HG02852 (cell line): ENCODE data around the gene CCDC167.

ENCODE experiments used
- ATAC-seq: cut with Tn5 transposase; IDR thresholded peaks from one replicate; pipeline ENCODE4 v1.9.1; 2021; ENCODE audit warnings: mild to moderate bottlenecking, moderate library complexity; ENCODE audit not compliant: unreplicated experiment

The CCDC167 gene

GRCh38 chr6:37531026-37531425 lies 31.3 kb upstream of the CCDC167 start:
- no peak for ATAC-seq

- ATAC-seq = no peak
Observed at GRCh38 chr6:37530297-37530696, 30.6 kb upstream of the CCDC167 start.

- ATAC-seq = no peak
Observed at GRCh38 chr6:37528541-37528940, 28.8 kb upstream of the CCDC167 start.

GRCh38 chr6:37525460-37526357 lies 26.0 kb upstream of the CCDC167 start:
- no peak for ATAC-seq

GRCh38 chr6:37524970-37525318 lies 25.3 kb upstream of the CCDC167 start:
- ATAC-seq = no peak

- no peak for ATAC-seq
Observed at GRCh38 chr6:37524025-37524969, 24.6 kb upstream of the CCDC167 start.

GRCh38 chr6:37523412-37523811 lies 23.7 kb upstream of the CCDC167 start:
- no peak for ATAC-seq

- ATAC-seq = no peak
Observed at GRCh38 chr6:37522836-37523235, 23.1 kb upstream of the CCDC167 start.

GRCh38 chr6:37521674-37522073 lies 22.0 kb upstream of the CCDC167 start:
- ATAC-seq = no peak

GRCh38 chr6:37520926-37521325 lies 21.2 kb upstream of the CCDC167 start:
- no peak for ATAC-seq

GRCh38 chr6:37519461-37519860 lies 19.8 kb upstream of the CCDC167 start:
- no peak for ATAC-seq

- no peak for ATAC-seq
Observed at GRCh38 chr6:37518116-37518515, 18.4 kb upstream of the CCDC167 start.

- ATAC-seq = no peak
Observed at GRCh38 chr6:37517411-37517812, 17.7 kb upstream of the CCDC167 start.

GRCh38 chr6:37516920-37517405 lies 17.3 kb upstream of the CCDC167 start:
- no peak for ATAC-seq

GRCh38 chr6:37516076-37516919 lies 16.6 kb upstream of the CCDC167 start:
- peak; percentile 63 for ATAC-seq

- no peak for ATAC-seq
Observed at GRCh38 chr6:37515712-37516075, 16.0 kb upstream of the CCDC167 start.

- no peak for ATAC-seq
Observed at GRCh38 chr6:37514837-37515236, 15.1 kb upstream of the CCDC167 start.

GRCh38 chr6:37514321-37514771 lies 14.7 kb upstream of the CCDC167 start:
- no peak for ATAC-seq

GRCh38 chr6:37513576-37513975 lies 13.9 kb upstream of the CCDC167 start:
- ATAC-seq = no peak

- no peak for ATAC-seq
Observed at GRCh38 chr6:37513155-37513554, 13.5 kb upstream of the CCDC167 start.
